ENCODE measurements around the gene MIS18BP1. TPM values are rescaled to one million over a fixed set of nuclear protein-coding genes. Genes with fewer than 3 reads are reported as not detected.

Gene MIS18BP1
- total RNA-seq, 1 donor from 2014 or later, result 51.3 TPM

DNA sequence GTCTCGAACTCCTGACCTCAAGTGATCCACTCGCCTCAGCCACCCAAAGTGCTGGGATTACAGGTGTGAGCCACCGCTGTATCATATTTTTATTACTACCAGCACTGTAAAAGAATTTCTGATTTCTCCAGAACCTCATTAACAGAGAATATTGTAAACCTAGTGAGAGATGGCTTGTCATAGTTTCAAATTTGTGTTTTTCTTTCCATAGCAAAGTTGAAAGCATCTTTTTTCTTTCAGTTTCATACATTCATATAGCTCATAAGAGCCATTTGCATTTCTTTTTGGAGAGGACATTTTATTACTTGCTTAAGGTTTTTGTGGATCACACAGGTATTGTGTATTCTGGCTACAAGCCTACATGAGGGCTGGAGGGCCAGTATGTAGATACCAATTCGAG is 58.0 kb downstream of the MIS18BP1 start:
- Mint-ChIP-seq H3K27me3 (ENCODE audit: unreplicated experiment) (no peaks in the 10 kb centered on the region), H3K36me3 (ENCODE audit: low read depth, unreplicated experiment) (no peaks in the 10 kb centered on the region), H3K4me1 (ENCODE audit: unreplicated experiment) (peaks cover 12% of the 10 kb centered on the region), H3K4me3 (ENCODE audit: unreplicated experiment) (no peak overlapping the region), H3K27ac (ENCODE audit: unreplicated experiment) (no peak overlapping the region), H3K9me3 (ENCODE audit: unreplicated experiment) (no peaks in the 10 kb centered on the region)
- DNase-seq (ENCODE audit: low spot score), result no peak
- no peak for TF ChIP-seq CTCF (IDR thresholded peaks at IDR 0.05; ENCODE audit: unreplicated experiment)

- H3K27ac Mint-ChIP-seq (ENCODE audit: unreplicated experiment), result no peak overlapping the region
- no peaks in the 10 kb centered on the region for H3K9me3 Mint-ChIP-seq (ENCODE audit: unreplicated experiment)
- DNase-seq (ENCODE audit: low spot score), result no peak
- H3K4me1 Mint-ChIP-seq (ENCODE audit: unreplicated experiment), result no peaks in the 10 kb centered on the region
- H3K36me3 Mint-ChIP-seq (ENCODE audit: low read depth, unreplicated experiment), result no peaks in the 10 kb centered on the region
- H3K27me3 Mint-ChIP-seq (ENCODE audit: unreplicated experiment), result no peaks in the 10 kb centered on the region
- no peak for TF ChIP-seq CTCF (IDR thresholded peaks at IDR 0.05; ENCODE audit: unreplicated experiment)
- no peak overlapping the region for H3K4me3 Mint-ChIP-seq (ENCODE audit: unreplicated experiment)
These were observed 67.7 kb downstream of the MIS18BP1 start for GRCh38 chr14:45185100-45185814.

- Mint-ChIP-seq H3K27me3 (ENCODE audit: unreplicated experiment) (no peaks in the 10 kb centered on the region), H3K4me3 (ENCODE audit: unreplicated experiment) (no peak overlapping the region), H3K27ac (ENCODE audit: unreplicated experiment) (no peak overlapping the region), H3K36me3 (ENCODE audit: low read depth, unreplicated experiment) (no peaks in the 10 kb centered on the region), H3K9me3 (ENCODE audit: unreplicated experiment) (no peaks in the 10 kb centered on the region), H3K4me1 (ENCODE audit: unreplicated experiment) (no peaks in the 10 kb centered on the region)
- no peak for DNase-seq (ENCODE audit: low spot score)
- no peak for TF ChIP-seq CTCF (IDR thresholded peaks at IDR 0.05; ENCODE audit: unreplicated experiment)
These were observed 71.2 kb downstream of the MIS18BP1 start for GRCh38 chr14:45181806-45182205.

- no peak for DNase-seq (ENCODE audit: low spot score)
These were observed 71.7 kb downstream of the MIS18BP1 start for GRCh38 chr14:45181329-45181728.

More at GRCh38 chr14:45181329-45181728, 71.7 kb downstream of the MIS18BP1 start:
- no peaks in the 10 kb centered on the region for H3K36me3 Mint-ChIP-seq (ENCODE audit: low read depth, unreplicated experiment)
- TF ChIP-seq CTCF (IDR thresholded peaks at IDR 0.05; ENCODE audit: unreplicated experiment), result no peak
- no peaks in the 10 kb centered on the region for H3K4me1 Mint-ChIP-seq (ENCODE audit: unreplicated experiment)
- no peak overlapping the region for H3K27ac Mint-ChIP-seq (ENCODE audit: unreplicated experiment)
- H3K9me3 Mint-ChIP-seq (ENCODE audit: unreplicated experiment), result no peaks in the 10 kb centered on the region
- no peaks in the 10 kb centered on the region for H3K27me3 Mint-ChIP-seq (ENCODE audit: unreplicated experiment)
- H3K4me3 Mint-ChIP-seq (ENCODE audit: unreplicated experiment), result no peak overlapping the region
